Nucleus accumbens (tissue), 56 donors: ENCODE measurements around the gene NELL2.
A peak's percentile ranks its signal among the peaks of the same experiment; 100 is the strongest.
"Not testable (repeated sequence)": the region's sequence is repeated elsewhere in the genome, so short reads cannot be mapped to it uniquely, and the experiment has no call there.

ENCODE experiments used
- DNase-seq, 56 donors: peaks; one replicate each; lab custom pipeline; 2025; lab: John Stamatoyannopoulos, UW

NELL2 gene

GRCh38 chr12:44875954-44876543 lies at the start of gene NELL2:
TSS of gene NELL2 (minus strand) at chr12:44876315. CDS start at chr12:44875869, 446 bp downstream.
- DNase-seq: peak in 42 of 56 donors; percentile 15 to 81 (median 52)

- peak in 6 of 56 donors; percentile 5 to 43 (median 13) for DNase-seq
Measured at GRCh38 chr12:44921736-44922135, 45.6 kb upstream of the NELL2 start.

- DNase-seq: no peak
Measured at GRCh38 chr12:44917141-44917540, 41.0 kb upstream of the NELL2 start.

GRCh38 chr12:44915958-44916357 lies 39.8 kb upstream of the NELL2 start:
- no peak for DNase-seq

GRCh38 chr12:44904321-44904720 lies 28.2 kb upstream of the NELL2 start:
- DNase-seq: no peak

- DNase-seq: not testable (repeated sequence)
Measured at GRCh38 chr12:44898108-44898507, 22.0 kb upstream of the NELL2 start.

- no peak for DNase-seq
Measured at GRCh38 chr12:44889926-44890325, 13.8 kb upstream of the NELL2 start.

- DNase-seq: no peak
Measured at GRCh38 chr12:44889162-44889561, 13.0 kb upstream of the NELL2 start.

- DNase-seq: no peak
Measured at GRCh38 chr12:44885902-44886301, 9.8 kb upstream of the NELL2 start.

GRCh38 chr12:44881197-44881596 lies 5.1 kb upstream of the NELL2 start:
- no peak for DNase-seq

GRCh38 chr12:44876544-44877410 lies 662 bp upstream of the NELL2 start:
- DNase-seq: peak in 21 of 56 donors; percentile 8 to 70 (median 33)

GRCh38 chr12:44875417-44875953 lies 630 bp downstream of the NELL2 start:
- peak in 21 of 56 donors; percentile 2 to 67 (median 26) for DNase-seq

- peak in 9 of 56 donors; percentile 2 to 55 (median 28) for DNase-seq
Measured at GRCh38 chr12:44874981-44875416, 1.1 kb downstream of the NELL2 start.

GRCh38 chr12:44873898-44874297 lies 2.2 kb downstream of the NELL2 start:
- no peak for DNase-seq

- DNase-seq: no peak
Measured at GRCh38 chr12:44869503-44869902, 6.6 kb downstream of the NELL2 start.

- DNase-seq: no peak
Measured at GRCh38 chr12:44863867-44864266, 12.2 kb downstream of the NELL2 start.

GRCh38 chr12:44859998-44860689 lies 16.0 kb downstream of the NELL2 start:
- no peak for DNase-seq

- DNase-seq: no peak
Measured at GRCh38 chr12:44858226-44858855, 17.8 kb downstream of the NELL2 start.

GRCh38 chr12:44852483-44852882 lies 23.6 kb downstream of the NELL2 start:
- DNase-seq: no peak

- DNase-seq: no peak
Measured at GRCh38 chr12:44851586-44851985, 24.5 kb downstream of the NELL2 start.
